EL (cell line): ENCODE data around the gene TET3.

ENCODE experiments used
- DNase-seq: peaks from one replicate; pipeline ENCODE4 v3.0.0-alpha.2; 2016

Gene TET3

DNA sequence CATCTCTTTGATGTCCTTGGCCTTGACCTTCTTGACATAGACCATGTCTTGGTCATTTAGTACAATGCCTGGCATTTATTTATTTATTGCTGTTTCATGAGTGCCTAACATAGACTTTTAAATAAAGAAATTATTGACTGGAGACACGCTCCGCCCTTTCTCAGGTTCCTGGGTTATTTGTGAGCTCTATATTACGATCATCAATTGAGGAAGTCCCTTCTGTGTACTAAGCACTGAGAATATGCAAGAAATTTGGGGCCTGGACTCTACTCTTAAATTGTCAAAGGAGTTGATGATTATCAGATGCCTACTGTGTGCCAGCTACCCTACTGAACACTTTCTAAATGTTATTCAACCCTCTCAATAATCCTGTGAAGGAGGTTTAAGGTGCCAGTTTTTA, 19.7 kb upstream of the TET3 start:
- DNase-seq = no peak

DNA sequence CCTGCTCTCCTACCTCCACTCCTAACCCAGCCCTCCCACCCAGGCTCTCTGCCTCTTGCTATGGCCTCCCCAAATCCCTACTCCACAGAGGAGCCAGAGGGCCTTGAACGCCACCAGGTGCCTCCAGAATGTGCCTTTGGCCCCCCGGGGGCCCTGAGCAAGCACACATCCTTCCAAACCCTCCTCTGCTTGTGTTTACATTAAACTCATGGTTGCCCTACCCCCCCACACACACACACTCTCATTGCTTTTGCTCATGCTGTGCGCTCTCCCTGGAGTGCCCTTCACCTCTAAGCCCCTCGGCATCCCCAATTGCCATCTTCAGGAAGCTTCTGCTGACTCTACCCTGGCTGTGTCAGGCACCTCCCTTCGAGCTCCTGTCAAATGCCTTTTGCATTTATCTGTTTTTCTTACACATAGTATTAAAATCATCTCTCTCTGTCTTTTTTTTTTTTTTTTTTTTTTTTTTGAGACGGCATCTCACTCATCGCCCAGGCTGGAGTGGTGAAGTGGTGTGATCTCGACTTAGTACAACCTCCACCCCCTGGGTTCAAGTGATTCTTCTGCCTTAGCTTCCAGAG, 16.3 kb upstream of the TET3 start:
- DNase-seq = no peak

DNA sequence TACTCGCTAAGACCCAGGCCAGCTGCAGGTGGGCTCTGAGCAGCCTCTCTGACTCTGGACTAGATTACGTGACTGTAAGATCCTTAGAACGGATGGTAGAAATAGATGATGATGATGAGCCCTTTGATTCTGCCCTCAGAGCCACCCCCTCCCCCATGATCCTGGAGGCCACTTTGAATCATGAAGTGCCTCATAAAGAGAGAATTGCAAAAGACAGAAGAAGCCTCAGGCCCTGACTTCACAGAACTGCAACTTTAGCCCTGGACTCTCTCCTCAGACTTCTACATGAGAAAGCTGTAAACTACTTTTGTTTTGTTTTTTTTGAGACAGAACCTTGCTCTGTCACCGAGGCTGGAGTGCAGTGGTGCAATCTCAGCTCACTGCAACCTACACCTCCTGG, 15.4 kb upstream of the TET3 start:
- DNase-seq = no peak

DNA sequence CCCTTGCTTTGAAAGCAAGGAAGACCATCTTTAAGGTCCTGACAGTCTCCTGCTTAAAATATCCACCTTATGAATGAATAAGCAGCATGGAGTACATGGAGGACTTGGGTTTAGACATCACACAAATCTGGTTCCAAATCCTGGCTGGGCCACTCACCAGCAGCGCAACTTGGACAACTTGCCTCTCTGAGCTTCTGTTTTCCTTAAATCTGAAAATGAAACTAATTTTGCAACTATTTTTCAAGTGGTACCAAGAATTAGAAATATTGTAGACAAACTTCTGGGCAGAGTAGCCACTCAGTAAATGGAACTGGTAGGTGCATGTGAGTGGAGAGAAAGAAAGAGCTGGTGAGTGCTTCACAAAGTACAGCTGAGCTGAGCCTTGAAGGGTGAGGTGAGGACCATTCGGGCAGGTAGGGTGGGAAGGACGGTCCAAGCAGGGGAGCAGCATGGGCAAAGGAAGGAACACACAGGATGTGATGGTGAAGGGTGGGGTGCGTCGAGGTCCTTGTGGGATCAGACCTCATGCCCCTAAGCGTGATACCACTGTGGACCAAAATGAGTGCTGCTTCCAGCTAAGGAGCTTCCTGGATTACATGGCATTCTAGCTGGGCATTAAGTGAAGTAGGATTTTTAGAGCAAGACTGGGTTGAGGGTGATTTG, 14.4 kb upstream of the TET3 start:
- DNase-seq = no peak

DNA sequence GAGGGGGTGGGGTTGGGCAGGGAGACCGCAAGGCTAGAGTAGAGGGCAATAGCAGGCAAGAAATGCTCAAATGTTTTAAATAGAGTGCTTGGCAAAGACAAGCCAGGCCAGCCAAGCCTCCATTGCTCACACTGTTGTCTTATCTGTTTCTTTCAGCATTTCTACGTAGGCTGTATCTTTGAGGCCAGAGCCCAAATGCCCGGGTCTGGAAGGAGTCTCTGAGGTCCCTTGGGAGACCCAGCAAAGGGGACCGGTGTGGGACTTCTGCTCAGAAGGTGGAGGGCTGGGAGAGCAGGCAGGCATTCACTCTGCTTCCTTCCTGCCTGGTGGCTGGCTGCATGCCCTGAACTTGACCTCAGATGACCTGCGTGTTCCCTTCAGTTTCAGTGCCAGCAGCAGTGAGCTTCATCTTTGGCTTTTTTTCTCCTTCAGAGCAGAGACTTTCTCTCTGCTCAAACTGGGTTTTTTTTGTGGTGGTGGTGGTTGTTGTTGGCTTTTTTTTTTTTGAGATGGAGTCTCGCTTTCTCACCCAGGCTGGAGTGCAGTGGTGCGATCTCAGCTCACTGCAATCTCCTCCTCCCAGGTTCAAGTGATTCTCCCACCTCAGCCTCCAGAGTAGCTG, 13.7 kb upstream of the TET3 start:
- no peak for DNase-seq

DNA sequence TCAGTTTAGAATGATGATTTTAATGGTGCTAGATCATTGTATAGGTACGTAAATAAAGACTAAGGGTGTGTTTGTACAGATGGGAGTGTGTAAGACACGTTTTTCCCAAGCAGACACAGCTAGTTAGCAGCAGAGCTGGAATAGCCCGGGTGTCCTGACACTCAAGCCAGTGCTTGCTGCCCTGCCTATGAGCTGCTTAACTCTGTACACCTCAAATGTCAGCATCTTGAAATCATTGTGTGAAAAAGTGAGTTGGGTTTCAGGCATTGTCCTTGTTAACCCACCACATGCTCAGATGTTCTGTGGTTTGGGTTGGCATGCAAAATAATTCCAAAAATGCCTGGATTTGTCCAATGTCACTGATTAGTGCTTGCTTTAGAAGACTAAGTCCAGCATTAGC, 13.0 kb upstream of the TET3 start:
- no peak for DNase-seq

DNA sequence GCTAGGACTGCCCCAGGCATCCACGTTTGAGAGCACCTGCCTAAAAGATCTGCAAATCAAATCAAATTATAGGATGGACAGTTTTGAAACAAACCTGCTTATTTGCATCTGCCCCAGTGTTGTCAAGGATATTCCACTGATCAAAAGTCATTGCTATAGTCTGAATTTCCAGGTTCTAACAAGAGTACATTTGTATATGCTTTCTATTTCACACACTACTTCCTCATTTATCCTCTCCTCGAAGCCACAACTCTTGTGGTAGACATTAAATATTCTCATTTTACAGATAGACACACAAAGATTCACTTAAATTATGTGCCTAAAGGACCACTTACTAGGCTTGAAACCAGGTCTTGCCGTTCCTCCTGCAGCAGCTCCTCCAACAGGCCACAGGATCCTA, 11.9 kb upstream of the TET3 start:
- DNase-seq = no peak

DNA sequence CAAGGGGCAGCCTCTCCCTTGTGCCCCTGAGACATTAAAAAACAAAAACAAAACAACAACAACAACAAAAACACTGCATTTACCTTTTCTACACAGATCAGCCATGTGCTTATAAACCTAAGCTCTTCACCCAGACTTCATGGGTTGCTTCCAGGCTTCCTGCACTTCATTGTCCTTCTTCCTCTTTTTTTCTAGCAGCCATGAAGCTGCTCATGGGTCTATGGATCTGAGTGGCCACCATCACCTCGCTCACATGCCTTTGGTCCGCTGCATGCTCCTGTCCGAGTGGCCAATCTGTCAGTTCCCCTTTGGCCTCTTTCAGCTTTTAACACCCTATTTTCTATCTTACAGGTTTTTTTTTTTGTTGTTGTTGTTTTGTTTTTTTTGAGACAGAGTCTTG, 9.0 kb upstream of the TET3 start:
- no peak for DNase-seq

DNA sequence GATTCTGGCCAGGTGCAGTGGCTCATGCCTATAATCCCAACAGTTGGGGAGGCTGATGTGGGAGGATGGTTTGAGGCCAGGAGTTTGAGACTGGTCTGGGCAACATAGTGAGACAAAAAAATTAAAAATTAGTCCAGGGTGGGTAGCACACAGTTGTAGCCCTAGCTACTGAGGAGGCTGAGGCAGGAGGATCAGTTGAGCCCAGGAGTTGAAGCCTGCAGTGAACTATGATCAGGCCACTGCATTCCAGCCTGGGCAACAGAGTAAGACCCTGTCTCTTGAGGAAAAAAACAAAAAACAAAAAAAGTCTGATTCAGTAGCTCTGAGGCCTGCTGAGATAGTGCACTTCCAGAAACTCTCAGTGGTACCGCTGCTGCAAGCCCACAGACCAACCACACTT, 7.9 kb upstream of the TET3 start:
- no peak for DNase-seq

DNA sequence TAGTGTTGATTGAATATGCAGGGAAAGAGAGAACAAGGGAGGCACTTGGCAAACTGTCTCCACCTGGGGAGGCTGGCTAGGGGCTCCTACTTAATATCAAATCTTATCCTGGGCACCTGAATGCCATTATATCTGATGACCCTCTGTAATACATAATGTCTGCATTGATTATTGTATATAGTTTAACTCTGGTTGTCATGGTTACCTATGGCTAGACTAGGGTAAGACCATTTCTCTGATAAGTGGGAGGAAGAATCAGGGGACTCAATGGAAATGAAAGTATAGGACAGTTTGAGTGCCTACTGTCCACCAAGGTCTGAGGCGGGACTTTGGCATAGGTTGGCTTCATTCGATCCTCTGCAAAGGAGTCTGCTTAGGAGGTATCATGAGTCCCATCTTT, 7.2 kb upstream of the TET3 start:
- DNase-seq = no peak

DNA sequence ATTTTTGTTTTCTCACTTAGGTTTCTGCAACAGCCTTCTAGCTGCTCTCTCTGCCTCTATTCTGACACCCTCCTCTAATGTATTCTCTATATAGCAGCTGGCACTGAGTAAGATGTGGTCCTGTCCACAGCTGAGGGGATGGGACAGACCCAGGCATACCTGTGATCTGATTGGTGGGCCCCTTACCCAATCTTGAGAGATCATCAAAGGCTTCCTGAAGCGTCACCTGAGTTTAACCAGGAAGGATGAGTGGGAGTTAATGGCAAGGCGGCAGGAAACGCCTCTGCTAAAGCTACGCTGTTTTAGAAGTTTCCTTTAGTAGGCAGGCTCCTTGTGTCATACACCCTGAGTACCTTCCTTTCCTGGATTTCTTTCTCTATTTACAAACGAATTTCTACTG, 5.7 kb upstream of the TET3 start:
- no peak for DNase-seq

DNA sequence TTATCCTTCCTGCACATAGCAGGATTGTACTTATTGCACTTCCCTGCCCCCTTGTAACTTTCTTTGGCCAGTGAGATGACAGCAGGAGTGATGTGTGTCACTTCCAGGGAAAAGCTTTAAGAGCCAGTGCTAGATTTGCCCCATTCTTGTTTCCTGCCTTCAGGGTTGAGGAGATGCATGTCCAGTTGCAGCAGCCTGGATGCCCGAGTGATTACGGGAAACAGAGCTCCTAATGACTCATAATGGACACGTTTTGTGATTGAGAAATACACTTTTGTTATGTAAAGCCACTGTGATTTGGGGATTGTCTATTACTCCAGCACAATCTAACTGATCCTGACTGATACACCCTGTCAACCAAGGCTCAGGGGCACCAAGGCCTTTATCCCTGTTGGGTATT, 5.0 kb upstream of the TET3 start:
- DNase-seq = peak; percentile 88

DNA sequence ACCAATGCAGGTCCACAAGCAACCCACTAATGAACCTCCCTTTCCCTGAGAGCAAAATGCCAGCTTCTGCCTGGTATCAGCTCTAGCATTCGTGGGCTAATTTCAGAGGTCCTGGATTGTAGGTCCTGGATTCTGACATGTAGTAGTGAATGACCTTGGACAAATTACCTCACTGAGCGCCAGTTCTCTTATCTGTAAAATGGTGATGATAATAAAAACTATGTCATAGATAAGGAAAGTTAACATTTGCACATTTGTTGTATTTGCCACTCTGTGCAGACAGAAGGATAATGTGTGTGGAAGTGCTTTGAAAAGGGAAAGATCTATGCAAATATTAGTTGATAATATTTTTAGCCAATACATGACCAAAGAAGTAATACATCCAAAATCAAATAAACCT, 4.1 kb upstream of the TET3 start:
- no peak for DNase-seq

DNA sequence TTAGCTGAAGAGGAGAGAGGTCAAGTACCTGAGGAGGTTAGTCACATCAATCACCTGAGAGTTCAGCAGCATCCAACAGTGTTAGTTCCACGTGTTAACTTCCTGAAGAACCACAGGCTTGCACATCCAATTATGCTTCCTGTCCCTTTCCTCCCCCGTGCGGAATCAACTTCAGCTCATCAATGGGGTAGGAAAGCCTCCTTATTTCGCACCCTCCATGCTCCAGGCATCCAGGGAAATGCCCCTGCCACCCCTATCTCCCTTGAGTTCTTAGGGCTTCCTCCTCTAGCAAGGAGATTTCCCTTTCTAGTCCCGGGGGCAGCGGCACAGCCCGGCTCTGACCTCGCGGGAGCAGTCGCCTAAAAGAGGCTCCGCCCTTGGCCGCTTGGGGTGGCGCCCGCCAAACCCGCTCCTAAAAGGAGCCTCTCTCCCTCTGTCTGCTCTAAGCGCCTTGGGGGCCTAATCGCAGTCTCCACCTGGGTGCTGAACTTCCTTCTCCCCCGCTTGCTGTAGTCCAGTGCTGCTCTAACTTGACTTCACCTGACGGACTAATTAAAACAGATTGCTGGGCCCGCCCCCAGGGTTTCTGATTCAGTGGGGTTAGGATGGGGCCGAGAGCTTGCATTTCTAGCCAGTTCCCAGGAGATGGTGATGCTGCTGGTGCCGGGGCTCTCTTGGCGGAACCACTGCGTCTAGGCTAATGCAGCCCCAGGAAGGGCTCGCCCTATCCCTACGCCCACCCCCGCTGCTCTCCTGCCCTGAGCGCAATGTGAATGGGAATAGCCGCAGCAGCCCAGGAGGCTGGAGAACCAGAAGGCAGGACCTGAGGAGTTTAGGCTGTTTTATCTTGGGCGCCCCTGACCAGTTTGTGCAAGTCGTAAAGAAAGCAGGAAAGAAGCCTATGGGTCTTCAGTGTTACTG, 3.4 kb upstream of the TET3 start:
- DNase-seq = peak; percentile 43

DNA sequence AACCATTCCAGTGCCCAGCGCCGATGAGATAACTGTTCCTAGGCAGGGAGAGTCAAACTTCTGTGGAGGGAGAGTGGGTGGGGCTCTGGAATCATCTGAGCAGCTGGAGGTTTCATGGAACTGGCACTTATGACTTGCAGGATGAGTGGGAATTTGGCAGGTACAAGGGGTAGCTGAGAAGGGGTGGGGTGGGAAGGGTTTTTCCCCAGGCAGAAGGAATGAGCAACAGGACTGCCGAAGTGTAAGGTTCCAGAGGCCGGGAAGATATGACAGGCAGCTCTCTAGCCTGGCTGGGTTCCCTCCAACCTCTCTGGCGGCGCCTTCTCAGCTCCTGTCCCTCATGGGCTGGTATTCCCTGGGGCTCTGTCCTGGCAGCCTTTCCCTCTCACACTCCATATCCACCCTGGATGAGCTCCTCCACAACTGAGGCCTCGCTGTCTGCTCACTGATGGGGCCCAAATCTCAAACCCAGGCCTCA, 2.5 kb upstream of the TET3 start:
- peak; percentile 34 for DNase-seq

DNA sequence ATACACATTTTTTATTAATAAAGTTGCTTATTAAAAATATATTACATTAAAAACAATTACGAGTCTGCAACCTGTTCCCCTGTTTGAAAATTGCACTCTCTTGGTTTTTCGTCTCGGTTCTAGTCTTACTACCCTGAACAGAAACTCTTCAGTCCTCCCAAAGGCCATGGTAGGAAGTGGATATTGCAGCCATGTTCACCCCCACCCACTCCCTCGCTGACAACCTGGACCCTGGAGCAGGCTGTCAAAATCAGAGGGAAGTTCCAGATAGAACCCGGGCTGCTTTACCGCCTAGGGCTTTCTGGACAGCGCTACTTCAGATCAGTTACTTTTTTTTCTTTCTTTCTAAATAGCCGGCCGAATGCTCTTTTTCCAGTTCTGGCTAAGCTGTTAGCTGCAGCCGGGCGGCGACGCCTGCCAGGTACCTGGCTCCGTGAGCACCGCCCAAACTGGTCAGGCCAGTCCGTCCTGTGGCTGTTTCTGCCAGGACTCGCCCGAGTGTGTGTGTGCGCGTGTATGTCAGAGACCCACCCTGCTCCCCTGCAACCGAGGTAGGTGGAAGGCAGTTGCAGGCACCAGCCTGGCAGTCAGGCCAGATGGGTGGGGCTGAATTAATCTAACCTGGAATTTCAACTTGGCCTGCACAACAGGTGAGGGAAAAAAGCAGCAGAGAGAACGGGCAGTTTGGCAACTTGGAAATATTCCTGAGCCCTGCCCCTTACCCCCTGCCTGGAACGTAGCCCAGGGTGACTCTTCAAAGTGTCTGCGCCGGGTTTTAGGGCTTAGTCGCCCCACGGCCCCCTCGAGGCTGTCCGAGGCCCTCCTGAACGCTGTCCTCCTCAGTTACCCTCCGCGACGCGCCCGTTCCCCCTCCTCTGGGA, 1.1 kb upstream of the TET3 start:
- no peak for DNase-seq

DNA sequence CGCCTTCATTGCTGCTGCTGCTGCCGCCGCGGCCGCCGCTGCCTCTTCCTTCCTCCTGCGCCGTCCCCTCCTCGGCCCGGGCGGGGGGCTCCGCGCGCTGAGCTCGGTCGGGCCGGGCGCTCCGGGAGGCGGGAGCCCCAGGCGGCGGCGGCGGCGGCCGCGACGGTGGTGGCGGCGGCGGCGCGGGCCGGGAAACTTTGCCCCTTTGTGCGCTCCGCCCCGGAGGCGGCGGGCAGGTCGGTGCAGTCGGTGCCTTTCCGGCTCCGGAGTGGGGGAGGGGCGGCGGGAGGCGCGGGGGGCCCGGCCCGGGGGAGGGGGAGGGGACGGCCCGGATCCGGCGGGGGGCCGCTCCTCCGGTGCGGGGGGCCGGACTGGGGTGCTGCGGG, 205 bp downstream of the TET3 start:
- DNase-seq = no peak

DNA sequence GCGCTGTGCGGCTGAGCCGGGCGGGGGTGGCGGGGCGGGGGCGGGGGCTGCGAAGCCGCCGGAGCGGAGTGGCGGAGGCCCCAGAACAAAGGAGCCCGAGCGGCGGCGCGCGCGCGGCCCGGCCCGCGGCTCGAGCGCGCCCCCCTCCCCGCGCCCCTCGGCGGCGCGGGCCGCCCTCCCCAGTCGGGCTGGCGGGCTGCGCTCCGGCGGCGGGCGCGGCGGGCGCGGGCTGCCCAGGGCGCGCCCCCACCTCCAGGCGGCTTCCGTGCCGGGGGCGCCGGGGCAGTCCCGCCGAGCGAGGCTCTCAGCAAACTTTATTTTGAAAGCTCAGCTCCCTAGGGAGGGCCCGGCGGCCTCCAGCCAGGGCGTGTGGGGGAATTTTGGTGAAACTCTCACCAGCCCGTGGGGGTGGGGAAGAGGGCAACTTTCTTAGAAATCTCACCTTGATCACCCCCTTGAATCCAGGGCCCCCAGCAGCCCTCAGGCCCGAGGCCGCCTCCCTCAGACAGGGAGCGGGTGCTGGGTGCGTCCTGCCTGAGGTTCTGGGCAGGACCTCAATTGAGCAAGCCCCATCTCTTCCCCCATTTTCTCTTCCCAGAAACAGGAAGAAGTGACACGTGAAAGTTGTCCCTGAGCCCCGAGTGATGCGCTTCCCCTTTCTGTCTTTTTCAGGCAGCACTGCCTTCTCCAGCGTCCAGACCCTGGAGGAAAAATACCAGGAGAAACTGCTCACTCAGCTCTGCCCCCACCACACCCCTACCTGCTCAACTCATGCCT, 786 bp downstream of the TET3 start:
- DNase-seq = peak; percentile 29

DNA sequence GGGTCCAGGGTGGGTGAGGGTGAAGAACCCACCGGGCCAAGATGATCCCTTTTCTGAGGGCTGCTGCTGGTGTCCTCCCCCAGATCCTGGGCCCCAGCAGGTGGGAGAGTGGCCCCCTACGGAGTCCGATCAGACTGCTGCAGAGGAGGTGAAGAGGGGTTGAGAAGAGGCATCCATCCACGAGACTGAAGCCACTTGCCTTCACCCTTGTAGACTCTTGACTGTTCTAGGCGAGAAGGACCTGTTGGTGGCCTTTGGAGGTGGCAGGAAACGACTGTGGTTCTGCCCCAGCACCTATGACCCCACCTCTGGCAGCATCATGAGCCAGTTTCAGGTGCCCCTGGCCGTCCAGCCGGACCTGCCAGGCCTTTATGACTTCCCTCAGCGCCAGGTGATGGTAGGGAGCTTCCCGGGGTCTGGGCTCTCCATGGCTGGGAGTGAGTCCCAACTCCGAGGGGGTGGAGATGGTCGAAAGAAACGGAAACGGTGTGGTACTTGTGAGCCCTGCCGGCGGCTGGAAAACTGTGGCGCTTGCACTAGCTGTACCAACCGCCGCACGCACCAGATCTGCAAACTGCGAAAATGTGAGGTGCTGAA, 1.5 kb downstream of the TET3 start:
- no peak for DNase-seq

DNA sequence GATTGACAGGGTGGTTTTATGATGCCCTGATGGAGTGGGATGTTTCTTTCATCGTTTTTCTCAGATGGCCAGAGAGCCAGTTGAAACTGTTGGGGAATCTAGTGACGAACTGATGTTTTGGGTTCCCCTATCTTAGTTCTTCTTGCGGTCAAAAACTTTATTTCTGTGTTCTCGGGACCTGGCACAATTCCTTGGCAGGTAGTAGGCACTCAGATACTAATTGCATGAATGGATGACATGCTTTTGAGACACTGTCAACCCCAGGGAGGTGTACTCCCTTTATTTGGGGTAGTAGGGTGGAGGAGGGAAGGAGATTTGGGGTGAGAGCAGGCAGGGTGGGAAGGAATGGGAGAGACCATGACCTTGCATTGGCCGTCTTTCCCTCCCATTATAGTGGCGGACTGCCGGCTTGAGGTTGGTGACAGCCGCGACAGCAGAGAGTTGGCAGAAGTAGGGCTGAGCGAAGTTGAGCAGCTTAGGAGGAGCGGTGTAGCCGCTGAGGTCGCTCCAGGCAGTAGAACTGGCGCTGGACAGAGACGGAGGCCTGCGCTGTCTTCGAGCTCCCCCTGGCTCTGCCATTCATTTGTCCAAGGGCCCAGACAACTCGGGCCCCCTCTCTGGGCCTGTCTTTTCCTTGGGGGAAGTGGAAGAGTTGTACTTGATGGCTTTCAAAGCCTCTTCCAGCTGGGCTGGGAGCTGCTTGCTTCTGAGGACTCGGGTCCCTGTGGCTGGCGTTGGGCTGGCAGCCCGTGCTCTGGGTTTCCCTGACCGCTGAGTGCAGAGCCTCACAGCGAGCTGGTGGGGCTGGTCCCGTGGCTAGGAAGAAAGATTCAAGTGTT, 2.6 kb downstream of the TET3 start:
- DNase-seq = no peak
